WI38 (cell line): ENCODE results near the gene CLEC2D.
"Not testable (repeated sequence)": the region's sequence is repeated elsewhere in the genome, so short reads cannot be mapped to it uniquely, and the experiment has no call there.

Experiments used
- H3K4me3 ChIP-seq: 2 replicates; pipeline ENCODE4 v1.5.1; 2011; ENCODE audit warnings: low read depth, mild to moderate bottlenecking, control low read depth, low read length
- CTCF ChIP-seq: IDR thresholded peaks from 2 replicates; pipeline ENCODE4 v1.5.1; 2012; ENCODE audit warnings: low read depth, mild to moderate bottlenecking, control low read depth, low read length

Gene CLEC2D

DNA sequence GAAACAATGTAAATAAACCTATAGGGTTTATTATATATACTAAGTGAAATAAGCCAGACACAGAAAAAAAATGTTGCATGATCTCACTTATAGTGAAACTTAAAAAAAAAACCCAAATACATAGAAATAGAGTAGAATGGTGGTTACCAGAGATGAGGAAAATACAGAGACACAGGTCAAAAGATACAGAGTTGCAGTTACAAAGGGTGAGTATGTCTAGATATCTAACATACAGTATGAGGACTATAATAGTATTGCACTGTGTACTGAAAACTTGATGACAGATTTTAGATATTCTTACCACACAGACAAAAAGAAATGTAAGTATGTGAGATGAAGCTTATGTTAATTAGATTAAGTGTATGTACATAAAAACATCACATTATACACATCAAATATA, 28.1 kb downstream of the CLEC2D start:
- TF ChIP-seq CTCF: no peak
- no peak overlapping the region for H3K4me3 ChIP-seq

GRCh38 chr12:9698681-9699080, 29.2 kb downstream of the CLEC2D start:
- TF ChIP-seq CTCF: no peak
- H3K4me3 ChIP-seq: no peak overlapping the region

DNA sequence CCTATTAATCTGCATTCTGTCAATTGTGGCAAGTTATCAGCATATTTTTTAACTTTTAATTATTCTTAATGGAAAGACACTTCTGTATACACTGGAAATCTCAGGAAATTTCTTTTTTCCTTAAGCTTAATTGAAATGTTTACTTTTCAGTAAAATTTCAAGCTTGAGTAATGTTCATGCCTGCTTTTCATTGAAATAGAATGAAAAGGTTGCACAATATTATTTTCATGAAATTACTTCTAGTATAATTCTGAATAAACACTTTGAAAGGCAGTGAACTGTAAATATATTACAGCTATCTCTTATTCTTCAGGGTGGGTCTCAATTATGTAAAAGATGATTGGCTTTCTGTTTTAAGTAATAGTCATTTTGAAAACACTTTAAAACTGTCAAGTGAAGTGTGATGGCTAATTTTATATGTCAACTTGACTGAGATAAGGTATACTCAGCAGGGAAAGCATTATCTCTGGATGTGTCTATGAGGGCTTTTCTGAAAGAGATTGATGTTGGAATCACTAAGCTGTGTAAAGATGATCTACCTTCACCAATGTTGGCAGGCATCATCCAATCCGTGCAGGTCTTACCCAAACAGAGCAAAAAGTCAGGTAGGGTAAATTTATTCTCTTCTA, 29.9 kb downstream of the CLEC2D start:
- no peak for TF ChIP-seq CTCF
- no peak overlapping the region for H3K4me3 ChIP-seq

DNA sequence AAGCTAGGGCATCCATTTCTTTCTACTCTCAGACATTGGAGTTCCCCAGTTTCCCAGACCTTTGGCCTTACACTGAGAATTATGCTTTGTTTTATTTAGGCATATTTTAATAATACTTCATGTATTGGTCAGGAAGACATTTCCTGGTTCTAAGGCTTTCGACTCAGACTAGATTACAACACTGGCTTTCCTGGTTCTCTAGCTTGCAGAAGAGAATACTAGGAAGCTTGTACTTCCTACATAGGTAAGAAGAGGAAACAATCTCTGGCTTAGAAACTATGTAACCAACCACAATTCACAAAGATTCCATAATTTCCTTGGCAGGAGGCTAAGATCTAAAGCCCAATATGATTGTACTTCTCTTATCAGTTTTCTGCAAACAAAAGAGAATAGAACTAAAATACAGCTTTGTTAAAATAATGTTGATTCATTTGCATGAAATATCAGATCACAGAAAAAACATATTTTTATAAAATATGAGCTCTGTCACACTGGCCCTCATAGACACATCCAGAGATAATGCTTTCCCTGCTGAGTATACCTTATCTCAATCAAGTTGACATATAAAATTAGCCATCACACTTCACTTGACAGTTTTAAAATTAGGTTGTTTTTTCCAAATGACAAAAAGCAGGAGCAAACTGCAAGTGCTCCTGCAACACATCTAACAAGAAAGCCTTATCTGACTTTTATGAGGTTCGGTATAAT, 30.5 kb downstream of the CLEC2D start:
- no peak overlapping the region for H3K4me3 ChIP-seq
- TF ChIP-seq CTCF: no peak

GRCh38 chr12:9700606-9700956, 31.1 kb downstream of the CLEC2D start:
- TF ChIP-seq CTCF: no peak

GRCh38 chr12:9701380-9702154, 32.1 kb downstream of the CLEC2D start:
- no peak for TF ChIP-seq CTCF
- no peak overlapping the region for H3K4me3 ChIP-seq

More at GRCh38 chr12:9700606-9700956, 31.1 kb downstream of the CLEC2D start:
- H3K4me3 ChIP-seq: no peak overlapping the region

- no peak for TF ChIP-seq CTCF
- H3K4me3 ChIP-seq: no peak overlapping the region
Measured at GRCh38 chr12:9702255-9702654, 32.7 kb downstream of the CLEC2D start.

DNA sequence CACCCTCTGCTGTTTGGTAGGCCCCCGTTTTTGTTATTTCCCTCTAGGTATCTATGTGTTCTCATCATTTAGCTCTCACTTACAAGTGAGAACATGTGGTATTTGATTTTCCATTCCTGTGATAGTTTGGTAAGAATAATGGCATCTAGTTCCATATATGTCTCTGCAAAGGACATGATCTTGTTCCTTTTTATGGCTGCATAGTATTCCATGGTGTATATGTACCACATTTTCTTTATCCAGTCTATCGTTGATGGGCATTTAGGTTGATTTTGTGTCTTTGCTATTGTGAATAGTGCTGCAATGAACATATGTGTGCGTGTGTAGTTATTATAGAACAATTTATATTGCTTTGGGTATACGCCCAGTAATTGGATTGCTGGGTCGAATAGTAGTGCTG, 35.0 kb downstream of the CLEC2D start:
- H3K4me3 ChIP-seq: not testable (repeated sequence)
